ENCODE data around the gene MMP17.

The MMP17 gene

GRCh38 chr12:131848753-131849152 is 20.6 kb downstream of the MMP17 start:
- no peak overlapping the region for H3K4me3 ChIP-seq (ENCODE audit: low read length)
- no peak for TF ChIP-seq CTCF (conservative IDR thresholded peaks at IDR 0.05; ENCODE audit: low read length)
- no peak for DNase-seq (ENCODE audit: low read depth)

- TF ChIP-seq CTCF (conservative IDR thresholded peaks at IDR 0.05; ENCODE audit: low read length): no peak
- no peak for DNase-seq (ENCODE audit: low read depth)
- H3K4me3 ChIP-seq (ENCODE audit: low read length): no peak overlapping the region
Measured at GRCh38 chr12:131849700-131850553, 21.7 kb downstream of the MMP17 start.

GRCh38 chr12:131850856-131851559 is 22.8 kb downstream of the MMP17 start:
- TF ChIP-seq CTCF (conservative IDR thresholded peaks at IDR 0.05; ENCODE audit: low read length): peak; percentile 50
- DNase-seq (ENCODE audit: low read depth): no peak
- no peak overlapping the region for H3K4me3 ChIP-seq (ENCODE audit: low read length)

- no peak for TF ChIP-seq CTCF (conservative IDR thresholded peaks at IDR 0.05; ENCODE audit: low read length)
- DNase-seq (ENCODE audit: low read depth): no peak
- H3K4me3 ChIP-seq (ENCODE audit: low read length): no peak overlapping the region
Measured at GRCh38 chr12:131851741-131852550, 23.8 kb downstream of the MMP17 start.

GRCh38 chr12:131852551-131853299 is 24.5 kb downstream of the MMP17 start:
- peak; percentile 49 for DNase-seq (ENCODE audit: low read depth)
- no peak overlapping the region for H3K4me3 ChIP-seq (ENCODE audit: low read length)
- no peak for TF ChIP-seq CTCF (conservative IDR thresholded peaks at IDR 0.05; ENCODE audit: low read length)
